Measurements from ENCODE around the gene STEAP4. TPM values are rescaled to one million over a fixed set of nuclear protein-coding genes. Genes with fewer than 3 reads are reported as not detected.

The STEAP4 gene
- total and polyA plus RNA-seq, 9 of the 15 experiments (the other 6 are each of a cell fraction or from before 2014, with no cell fraction given) = 0.07 TPM; not detected in 8

- TF ChIP-seq ZNF395 (CRISPR knock-in tag; IDR thresholded peaks at IDR 0.05) (no peak), ZNF695 (CRISPR knock-in tag; IDR thresholded peaks at IDR 0.05) (no peak), ZKSCAN3 (CRISPR knock-in tag; IDR thresholded peaks at IDR 0.05) (no peak), ZNF316 (IDR thresholded peaks at IDR 0.05) (no peak), ERF (CRISPR knock-in tag; IDR thresholded peaks at IDR 0.05) (no peak), ZNF431 (CRISPR knock-in tag; IDR thresholded peaks at IDR 0.05) (no peak), RCOR1 (IDR thresholded peaks at IDR 0.05; ENCODE audit: borderline replicate concordance in 1 of 2, low read depth in 2 of 2, low read length in 2 of 2) (no peak), MLX (CRISPR knock-in tag; conservative IDR thresholded peaks at IDR 0.05) (no peak), ELF4 (CRISPR knock-in tag; IDR thresholded peaks at IDR 0.05) (no peak), TRIM24 (IDR thresholded peaks at IDR 0.05) (no peak), HDAC8 (tag; IDR thresholded peaks at IDR 0.05) (no peak)
Measured at GRCh38 chr7:88260719-88261118, 46.0 kb downstream of the STEAP4 start (continued).
